ENCODE data around the gene RNF222.
"Not testable (repeated sequence)": the region's sequence is repeated elsewhere in the genome, so short reads cannot be mapped to it uniquely, and the experiment has no call there.

The RNF222 gene

DNA sequence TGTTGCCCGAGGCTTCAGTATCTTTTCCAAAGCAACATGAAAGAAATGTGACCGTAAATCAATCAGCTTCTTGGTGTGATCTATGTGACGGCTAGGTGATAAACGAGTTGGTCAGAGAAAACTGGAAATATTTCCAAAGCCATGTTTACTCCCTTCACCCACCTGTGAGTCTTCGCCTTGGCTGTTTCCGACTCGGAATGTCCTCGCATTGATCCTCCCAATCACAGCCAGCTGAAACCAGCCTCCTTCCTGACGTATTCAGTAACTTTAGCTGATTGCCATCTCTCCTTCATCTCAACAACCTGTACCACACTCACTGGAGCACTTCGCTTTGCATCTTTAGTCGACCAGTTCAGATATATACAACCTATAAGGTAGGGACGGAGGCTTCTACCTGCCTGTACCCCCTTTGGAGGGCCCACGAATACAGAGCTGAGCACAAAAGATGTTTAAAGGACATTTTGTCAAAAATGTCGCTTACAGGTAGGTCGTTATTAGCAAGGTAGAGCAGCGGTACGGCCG, 21.8 kb downstream of the RNF222 start:
- peak; percentile 47 for ATAC-seq
- TF ChIP-seq TSHZ2 (CRISPR knock-in tag; IDR thresholded peaks at IDR 0.05) (no peak), ZFP30 (CRISPR knock-in tag; IDR thresholded peaks at IDR 0.05) (no peak), TCF4 (CRISPR knock-in tag; IDR thresholded peaks at IDR 0.05; ENCODE audit: borderline replicate concordance) (no peak), ISL1 (CRISPR knock-in tag; IDR thresholded peaks at IDR 0.05) (no peak), ESRRG (CRISPR knock-in tag; IDR thresholded peaks at IDR 0.05) (0 out of 2 replicates have a peak, but pooled peaks have one; percentile 52), ZNF70 (CRISPR knock-in tag; IDR thresholded peaks at IDR 0.05) (no peak), ZC3H10 (CRISPR knock-in tag; IDR thresholded peaks at IDR 0.05) (no peak), POU6F1 (CRISPR knock-in tag; IDR thresholded peaks at IDR 0.05; ENCODE audit: borderline replicate concordance, low read depth) (no peak), TOX (CRISPR knock-in tag; IDR thresholded peaks at IDR 0.05; ENCODE audit: borderline replicate concordance) (no peak), GLIS3 (CRISPR knock-in tag; IDR thresholded peaks at IDR 0.05) (no peak), PPARA (CRISPR knock-in tag; IDR thresholded peaks at IDR 0.05; ENCODE audit: borderline replicate concordance) (no peak), RARB (CRISPR knock-in tag; IDR thresholded peaks at IDR 0.05) (no peak)
- TF ChIP-seq, protein P1, sequence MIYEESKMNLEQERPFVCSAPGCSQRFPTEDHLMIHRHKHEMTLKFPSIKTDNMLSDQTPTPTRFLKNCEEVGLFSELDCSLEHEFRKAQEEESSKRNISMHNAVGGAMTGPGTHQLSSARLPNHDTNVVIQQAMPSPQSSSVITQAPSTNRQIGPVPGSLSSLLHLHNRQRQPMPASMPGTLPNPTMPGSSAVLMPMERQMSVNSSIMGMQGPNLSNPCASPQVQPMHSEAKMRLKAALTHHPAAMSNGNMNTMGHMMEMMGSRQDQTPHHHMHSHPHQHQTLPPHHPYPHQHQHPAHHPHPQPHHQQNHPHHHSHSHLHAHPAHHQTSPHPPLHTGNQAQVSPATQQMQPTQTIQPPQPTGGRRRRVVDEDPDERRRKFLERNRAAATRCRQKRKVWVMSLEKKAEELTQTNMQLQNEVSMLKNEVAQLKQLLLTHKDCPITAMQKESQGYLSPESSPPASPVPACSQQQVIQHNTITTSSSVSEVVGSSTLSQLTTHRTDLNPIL (CRISPR knock-in tag; IDR thresholded peaks at IDR 0.05; ENCODE audit: low read depth): no peak
- TF ChIP-seq, protein P2, sequence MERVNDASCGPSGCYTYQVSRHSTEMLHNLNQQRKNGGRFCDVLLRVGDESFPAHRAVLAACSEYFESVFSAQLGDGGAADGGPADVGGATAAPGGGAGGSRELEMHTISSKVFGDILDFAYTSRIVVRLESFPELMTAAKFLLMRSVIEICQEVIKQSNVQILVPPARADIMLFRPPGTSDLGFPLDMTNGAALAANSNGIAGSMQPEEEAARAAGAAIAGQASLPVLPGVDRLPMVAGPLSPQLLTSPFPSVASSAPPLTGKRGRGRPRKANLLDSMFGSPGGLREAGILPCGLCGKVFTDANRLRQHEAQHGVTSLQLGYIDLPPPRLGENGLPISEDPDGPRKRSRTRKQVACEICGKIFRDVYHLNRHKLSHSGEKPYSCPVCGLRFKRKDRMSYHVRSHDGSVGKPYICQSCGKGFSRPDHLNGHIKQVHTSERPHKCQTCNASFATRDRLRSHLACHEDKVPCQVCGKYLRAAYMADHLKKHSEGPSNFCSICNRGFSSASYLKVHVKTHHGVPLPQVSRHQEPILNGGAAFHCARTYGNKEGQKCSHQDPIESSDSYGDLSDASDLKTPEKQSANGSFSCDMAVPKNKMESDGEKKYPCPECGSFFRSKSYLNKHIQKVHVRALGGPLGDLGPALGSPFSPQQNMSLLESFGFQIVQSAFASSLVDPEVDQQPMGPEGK (CRISPR knock-in tag; IDR thresholded peaks at IDR 0.05; ENCODE audit: borderline replicate concordance): peak; percentile 31; the same call in 1 of the 2 replicates

DNA sequence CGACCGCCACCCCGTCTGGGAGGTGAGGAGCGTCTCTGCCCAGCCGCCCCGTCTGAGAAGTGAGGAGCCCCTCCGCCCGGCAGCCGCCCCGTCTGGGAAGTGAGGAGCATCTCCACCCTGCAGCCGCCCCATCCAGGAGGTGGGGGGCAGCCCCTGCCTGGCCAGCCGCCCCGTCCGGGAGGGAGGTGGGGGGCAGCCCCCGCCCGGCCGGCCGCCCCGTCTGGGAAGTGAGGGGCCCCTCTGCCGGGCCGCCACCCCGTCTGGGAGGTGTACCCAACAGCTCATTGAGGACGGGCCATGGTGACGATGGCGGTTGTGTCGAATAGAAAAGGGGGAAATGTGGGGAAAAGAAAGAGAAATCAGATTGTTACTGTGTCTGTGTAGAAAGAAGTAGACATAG, 23.8 kb downstream of the RNF222 start:
- ATAC-seq: not testable (repeated sequence)

- ATAC-seq: no peak
- no peak for TF ChIP-seq OSR1 (CRISPR knock-in tag; IDR thresholded peaks at IDR 0.05)
- TF ChIP-seq GLIS3 (CRISPR knock-in tag; IDR thresholded peaks at IDR 0.05): no peak
- no peak for TF ChIP-seq ESRRG (CRISPR knock-in tag; IDR thresholded peaks at IDR 0.05)
- no peak for TF ChIP-seq ZFP30 (CRISPR knock-in tag; IDR thresholded peaks at IDR 0.05)
- TF ChIP-seq PPARA (CRISPR knock-in tag; IDR thresholded peaks at IDR 0.05; ENCODE audit: borderline replicate concordance): no peak
- TF ChIP-seq ZC3H10 (CRISPR knock-in tag; IDR thresholded peaks at IDR 0.05): no peak
- TF ChIP-seq ZNF8 (CRISPR knock-in tag; IDR thresholded peaks at IDR 0.05): no peak
- TF ChIP-seq TSHZ2 (CRISPR knock-in tag; IDR thresholded peaks at IDR 0.05): no peak
- no peak for TF ChIP-seq RARB (CRISPR knock-in tag; IDR thresholded peaks at IDR 0.05)
- TF ChIP-seq, protein P2 (CRISPR knock-in tag; IDR thresholded peaks at IDR 0.05; ENCODE audit: borderline replicate concordance): no peak
- no peak for TF ChIP-seq ZFP3 (CRISPR knock-in tag; IDR thresholded peaks at IDR 0.05)
- TF ChIP-seq ZNF70 (CRISPR knock-in tag; IDR thresholded peaks at IDR 0.05): no peak
- TF ChIP-seq ARNTL (CRISPR knock-in tag; IDR thresholded peaks at IDR 0.05; ENCODE audit: borderline replicate concordance, low read depth): no peak
- no peak for TF ChIP-seq POU6F1 (CRISPR knock-in tag; IDR thresholded peaks at IDR 0.05; ENCODE audit: borderline replicate concordance, low read depth)
- no peak for TF ChIP-seq TCF4 (CRISPR knock-in tag; IDR thresholded peaks at IDR 0.05; ENCODE audit: borderline replicate concordance)
- TF ChIP-seq ISL1 (CRISPR knock-in tag; IDR thresholded peaks at IDR 0.05): no peak
Observed at GRCh38 chr17:8372422-8372821, 25.2 kb downstream of the RNF222 start.

Data from SK-N-SH treated with all-trans-retinoic acid at 6 μM for 48 hours (cell line).